Fibroblast of skin of right quadriceps (primary cell): ENCODE data around the gene TOB1.

Experiments used
- DNase-seq: peaks from one replicate; pipeline ENCODE4 v3.0.0-alpha.2; 2013

Gene TOB1

GRCh38 chr17:50844117-50844700 lies 21.9 kb downstream of the TOB1 start:
- DNase-seq: no peak

GRCh38 chr17:50843150-50843905 lies 22.8 kb downstream of the TOB1 start:
- no peak for DNase-seq

- DNase-seq: no peak
These were observed 23.5 kb downstream of the TOB1 start for GRCh38 chr17:50842506-50843149.

- peak; percentile 54 for DNase-seq
These were observed 24.2 kb downstream of the TOB1 start for GRCh38 chr17:50841949-50842354.

- no peak for DNase-seq
These were observed 24.7 kb downstream of the TOB1 start for GRCh38 chr17:50841277-50841948.

GRCh38 chr17:50840311-50840851 lies 25.8 kb downstream of the TOB1 start:
- DNase-seq: no peak

- no peak for DNase-seq
These were observed 26.4 kb downstream of the TOB1 start for GRCh38 chr17:50839591-50840310.

GRCh38 chr17:50837980-50838954 lies 27.9 kb downstream of the TOB1 start:
- no peak for DNase-seq

GRCh38 chr17:50837286-50837979 lies 28.7 kb downstream of the TOB1 start:
- no peak for DNase-seq

- no peak for DNase-seq
These were observed 29.3 kb downstream of the TOB1 start for GRCh38 chr17:50836826-50837225.

- DNase-seq: no peak
These were observed 30.6 kb downstream of the TOB1 start, which contains the start of gene WFIKKN2 for GRCh38 chr17:50835301-50836234. Gene WFIKKN2, plus strand, starts transcription at chr17:50835586. Its CDS starts 352 bp downstream, at chr17:50835938.

- DNase-seq: no peak
These were observed 31.5 kb downstream of the TOB1 start for GRCh38 chr17:50834429-50835300.

GRCh38 chr17:50833510-50834428 lies 32.4 kb downstream of the TOB1 start:
- DNase-seq: no peak

- no peak for DNase-seq
These were observed 33.2 kb downstream of the TOB1 start for GRCh38 chr17:50832864-50833381.

GRCh38 chr17:50832267-50832863 lies 33.8 kb downstream of the TOB1 start:
- no peak for DNase-seq

GRCh38 chr17:50831471-50831928 lies 34.7 kb downstream of the TOB1 start:
- no peak for DNase-seq
